ENCODE measurements around the gene CFAP300.

Gene CFAP300

GRCh38 chr11:102047305-102047924 is at the start of gene CFAP300:
CFAP300 (plus strand) TSS chr11:102047437; CDS start chr11:102047471, 34 bp downstream.
- H3K4me1 Mint-ChIP-seq = peaks cover 10% of the 10 kb centered on the region

DNA sequence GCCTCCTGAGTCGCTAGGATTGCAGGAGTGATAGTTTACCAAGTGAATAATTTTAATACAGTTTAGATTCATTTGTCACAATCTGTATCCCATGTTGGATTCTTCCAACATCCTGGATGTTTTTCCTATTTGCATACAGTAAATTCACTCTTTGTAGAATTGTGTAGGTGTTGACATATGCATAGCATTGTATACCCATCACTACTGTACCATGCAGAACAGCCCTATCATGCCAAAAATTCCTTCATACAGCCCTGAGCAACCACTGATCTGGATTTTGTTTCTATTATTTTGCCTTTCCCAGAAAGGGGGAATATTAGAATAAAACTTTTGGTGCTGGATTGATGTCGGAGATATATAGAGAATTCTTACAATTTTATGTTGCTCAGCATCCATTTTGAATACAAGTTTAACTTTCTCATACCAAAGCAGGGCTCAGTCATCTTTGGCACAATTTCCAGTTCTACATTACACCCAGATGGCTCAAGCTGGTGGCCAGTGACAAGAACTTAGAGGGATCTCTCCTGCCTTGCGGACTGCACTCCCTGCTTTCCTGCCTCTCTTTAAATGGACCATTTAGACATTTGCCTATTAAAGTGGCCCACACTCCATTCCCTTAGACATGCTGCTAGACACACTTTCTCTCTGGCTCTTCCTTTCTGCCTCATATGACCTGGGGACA is 45.4 kb upstream of the CFAP300 start:
- no peaks in the 10 kb centered on the region for H3K27me3 Mint-ChIP-seq (ENCODE audit: low read depth)
- H3K4me3 Mint-ChIP-seq = no peak overlapping the region
- H3K9me3 Mint-ChIP-seq = no peaks in the 10 kb centered on the region
- no peak overlapping the region for H3K27ac Mint-ChIP-seq
- no peaks in the 10 kb centered on the region for H3K4me1 Mint-ChIP-seq
- H3K36me3 Mint-ChIP-seq (ENCODE audit: low read depth) = no peaks in the 10 kb centered on the region
- TF ChIP-seq CTCF (IDR thresholded peaks at IDR 0.05; ENCODE audit: unreplicated experiment in 3 of 3) = no peak

More at GRCh38 chr11:102047305-102047924, at the start of gene CFAP300:
- Mint-ChIP-seq H3K27me3 (ENCODE audit: low read depth) (no peaks in the 10 kb centered on the region), H3K4me3 (peak within 1 kb of the TSS; percentile 83 to 89 (median 85)), H3K36me3 (ENCODE audit: low read depth) (no peaks in the 10 kb centered on the region), H3K27ac (peak within 1 kb of the TSS in 2 of 3 experiments; percentile 34 to 52), H3K9me3 (peaks cover 4% of the 10 kb centered on the region)
- no peak for TF ChIP-seq CTCF (IDR thresholded peaks at IDR 0.05; ENCODE audit: unreplicated experiment in 3 of 3)

DNA sequence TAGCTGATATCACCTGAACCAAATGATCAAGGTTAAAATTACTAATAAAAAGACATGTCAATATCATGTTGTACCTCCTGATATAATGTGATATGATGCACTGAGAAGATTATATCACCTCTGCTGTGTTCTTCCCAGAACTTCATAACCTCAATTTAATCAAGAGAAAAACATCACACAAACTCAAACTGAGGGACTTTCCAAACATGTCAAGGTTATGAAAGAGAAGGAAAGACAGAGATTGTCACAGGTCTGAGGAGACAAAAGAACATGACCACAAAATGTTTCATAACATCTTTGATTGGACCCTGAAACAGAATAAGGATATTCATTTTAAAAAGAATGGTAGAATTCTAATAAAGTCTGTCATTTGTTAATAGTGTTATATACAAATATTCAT is 43.0 kb upstream of the CFAP300 start:
- TF ChIP-seq CTCF (IDR thresholded peaks at IDR 0.05; ENCODE audit: unreplicated experiment in 3 of 3) = no peak
- H3K9me3 Mint-ChIP-seq = no peaks in the 10 kb centered on the region
- no peak overlapping the region for H3K4me3 Mint-ChIP-seq
- H3K4me1 Mint-ChIP-seq = no peaks in the 10 kb centered on the region
- H3K36me3 Mint-ChIP-seq (ENCODE audit: low read depth) = no peaks in the 10 kb centered on the region
- no peak overlapping the region for H3K27ac Mint-ChIP-seq
- no peaks in the 10 kb centered on the region for H3K27me3 Mint-ChIP-seq (ENCODE audit: low read depth)

DNA sequence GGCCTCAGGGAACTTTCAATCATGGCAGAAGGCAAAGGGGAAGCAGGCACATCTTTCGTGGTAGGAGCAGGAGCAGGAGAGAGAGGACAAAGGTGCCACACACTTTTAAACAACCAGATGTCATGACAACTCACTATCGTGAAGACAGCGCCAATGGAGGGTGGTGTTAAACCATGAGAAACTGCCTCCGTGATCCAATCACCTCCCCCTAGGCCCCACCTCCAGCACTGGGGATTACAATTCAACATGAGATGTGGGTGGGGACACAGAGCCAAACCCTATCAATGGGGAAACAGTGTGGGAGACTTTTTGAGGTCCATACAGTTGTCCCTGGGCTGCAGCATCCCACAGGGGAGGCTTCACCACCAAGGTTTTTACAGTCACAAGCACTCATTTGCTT is 41.9 kb upstream of the CFAP300 start:
- H3K4me3 Mint-ChIP-seq = no peak overlapping the region
- no peak for TF ChIP-seq CTCF (IDR thresholded peaks at IDR 0.05; ENCODE audit: unreplicated experiment in 3 of 3)
- H3K9me3 Mint-ChIP-seq = no peaks in the 10 kb centered on the region
- H3K4me1 Mint-ChIP-seq = peaks cover 5% of the 10 kb centered on the region
- H3K36me3 Mint-ChIP-seq (ENCODE audit: low read depth) = no peaks in the 10 kb centered on the region
- H3K27ac Mint-ChIP-seq = no peak overlapping the region
- H3K27me3 Mint-ChIP-seq (ENCODE audit: low read depth) = no peaks in the 10 kb centered on the region

GRCh38 chr11:102006835-102007566 is 40.2 kb upstream of the CFAP300 start:
- no peaks in the 10 kb centered on the region for H3K36me3 Mint-ChIP-seq (ENCODE audit: low read depth)
- no peaks in the 10 kb centered on the region for H3K27me3 Mint-ChIP-seq (ENCODE audit: low read depth)
- H3K27ac Mint-ChIP-seq = no peak overlapping the region
- H3K9me3 Mint-ChIP-seq = no peaks in the 10 kb centered on the region
- no peak overlapping the region for H3K4me3 Mint-ChIP-seq
- H3K4me1 Mint-ChIP-seq = peaks cover 5% of the 10 kb centered on the region
- TF ChIP-seq CTCF (IDR thresholded peaks at IDR 0.05; ENCODE audit: unreplicated experiment in 3 of 3) = no peak
